GM23338 (cell line): Measurements from ENCODE around the gene GLYATL2. TPM values are rescaled to one million over a fixed set of nuclear protein-coding genes. Genes with fewer than 3 reads are reported as not detected.

Experiments
- ATAC-seq: fragments of 200-7000 bp; cut with Tn5 transposase; 3 replicates; pipeline ENCODE4 v1.9.1; 2020
- DNase-seq: peaks from one replicate; pipeline ENCODE4 v3.0.0-alpha.2; 2015; ENCODE audit warnings: low spot score
- H2AFZ ChIP-seq: fragments of 200-600 bp; sonication (generic); 2 replicates; pipeline ENCODE4 v1.8.0; 2016; ENCODE audit warnings: antibody characterized with exemption, mild to moderate bottlenecking, moderate library complexity
- H3F3A ChIP-seq: fragments of 200-600 bp; sonication (generic); replicated peaks from 2 replicates; pipeline ENCODE4 v1.8.0; 2017; ENCODE audit warnings: antibody characterized with exemption, mixed run types, low read depth
- H3K27ac ChIP-seq: fragments of 200-600 bp; sonication (generic); 2 replicates; pipeline ENCODE4 v1.6.1; 2016; ENCODE audit warnings: low read depth
- H3K27me3 ChIP-seq: fragments of 200-600 bp; sonication (generic); 2 replicates; pipeline ENCODE4 v1.8.0; 2016; ENCODE audit warnings: mild to moderate bottlenecking, mixed run types, moderate library complexity; ENCODE audit not compliant: insufficient read depth
- H3K36me3 ChIP-seq: fragments of 200-600 bp; sonication (generic); 2 replicates; pipeline ENCODE4 v1.8.0; 2016; ENCODE audit warnings: mild to moderate bottlenecking; ENCODE audit not compliant: insufficient read depth
- H3K4me1 ChIP-seq: fragments of 200-600 bp; sonication (generic); 2 replicates; pipeline ENCODE4 v1.8.0; 2016; ENCODE audit warnings: mild to moderate bottlenecking, moderate library complexity; ENCODE audit not compliant: insufficient read depth
- H3K4me2 ChIP-seq: fragments of 200-600 bp; sonication (generic); 2 replicates; pipeline ENCODE4 v1.7.1; 2017; ENCODE audit warnings: mixed run types
- H3K4me3 ChIP-seq: fragments of 200-600 bp; sonication (generic); 2 replicates; pipeline ENCODE4 v1.6.1; 2016; ENCODE audit warnings: mixed run types
- H3K79me2 ChIP-seq: fragments of 200-600 bp; sonication (generic); replicated peaks from 2 replicates; pipeline ENCODE4 v1.8.0; 2017; ENCODE audit warnings: mild to moderate bottlenecking; ENCODE audit not compliant: insufficient read depth
- H3K9me2 ChIP-seq: fragments of 200-600 bp; sonication (generic); 2 replicates; pipeline ENCODE4 v1.8.0; 2017; ENCODE audit not compliant: insufficient read depth
- H4K20me1 ChIP-seq: fragments of 200-600 bp; sonication (generic); replicated peaks from 2 replicates; pipeline ENCODE4 v1.8.0; 2017; ENCODE audit warnings: mild to moderate bottlenecking; ENCODE audit not compliant: insufficient read depth
- H3K27ac Mint-ChIP-seq: 2 replicates; pipeline ENCODE4 v1.8.0; 2020; ENCODE audit warnings: inconsistent platforms, mild to moderate bottlenecking, moderate library complexity, mixed read lengths
- H3K27me3 Mint-ChIP-seq: 3 replicates; pipeline ENCODE4 v1.8.0; 2022; ENCODE audit warnings: low read depth, mild to moderate bottlenecking, moderate library complexity, mixed read lengths, inconsistent platforms; ENCODE audit not compliant: insufficient read depth, poor library complexity
- H3K36me3 Mint-ChIP-seq: 3 replicates; pipeline ENCODE4 v1.8.0; 2021; ENCODE audit warnings: low read depth, mild to moderate bottlenecking, inconsistent platforms, moderate library complexity, mixed read lengths
- H3K4me1 Mint-ChIP-seq: 3 replicates; pipeline ENCODE4 v1.8.0; 2020; ENCODE audit warnings: mild to moderate bottlenecking, inconsistent platforms, mixed read lengths
- H3K4me3 Mint-ChIP-seq: 3 replicates; pipeline ENCODE4 v1.8.0; 2021; ENCODE audit warnings: moderate library complexity, mild to moderate bottlenecking, inconsistent platforms, mixed read lengths
- H3K9me3 Mint-ChIP-seq: 3 replicates; pipeline ENCODE4 v1.8.0; 2020; ENCODE audit warnings: moderate library complexity, mild to moderate bottlenecking, inconsistent platforms, mixed read lengths
- EZH2 ChIP-seq: fragments of 200-600 bp; sonication (generic); IDR thresholded peaks from one replicate; pipeline ENCODE4 v1.8.0; 2017; ENCODE audit warnings: antibody characterized with exemption, mild to moderate bottlenecking, low read depth; ENCODE audit not compliant: unreplicated experiment
- EZH2phosphoT487 ChIP-seq: fragments of 200-600 bp; sonication (generic); IDR thresholded peaks from one replicate; pipeline ENCODE4 v1.8.1; 2018; ENCODE audit warnings: antibody characterized with exemption; ENCODE audit not compliant: unreplicated experiment
- POLR2AphosphoS5 ChIP-seq: IDR thresholded peaks from 2 replicates; pipeline ENCODE4 v1.6.1; 2016; ENCODE audit warnings: antibody characterized with exemption, low read depth
- polyA plus RNA-seq: library from polyadenylated mRNA; unstranded; fragments of >200 nt; fragmentation: Nextera tagmentation; extraction: Ambion mirVana; gene quantifications from 2 replicates; pipeline ENCODE4 v1.2.1, GENCODE V29; 2016
- total RNA-seq: library from RNA; depleted of rRNA; stranded (reverse); fragments of >200 nt; shearing (Covaris generic); gene quantifications from 2 replicates; pipeline ENCODE4 v1.2.3, GENCODE V29; 2014; rRNA removed
- TF ChIP-seq, protein P1 (sequence below), 2 experiments: fragments of 200-600 bp in 1 of 2; sonication (generic) in 1 of 2; conservative IDR thresholded peaks; 2 replicates each; pipeline versions ENCODE4 v1.5.1 to v1.6.1; 2016 to 2017; ENCODE audit warnings: antibody characterized with exemption in 2 of 2, low read depth in 2 of 2, mild to moderate bottlenecking in 2 of 2, moderate library complexity in 1 of 2

Gene GLYATL2
- total and polyA plus RNA-seq, 2 experiments from 2014 or later: 0.63 to 0.76 TPM

DNA sequence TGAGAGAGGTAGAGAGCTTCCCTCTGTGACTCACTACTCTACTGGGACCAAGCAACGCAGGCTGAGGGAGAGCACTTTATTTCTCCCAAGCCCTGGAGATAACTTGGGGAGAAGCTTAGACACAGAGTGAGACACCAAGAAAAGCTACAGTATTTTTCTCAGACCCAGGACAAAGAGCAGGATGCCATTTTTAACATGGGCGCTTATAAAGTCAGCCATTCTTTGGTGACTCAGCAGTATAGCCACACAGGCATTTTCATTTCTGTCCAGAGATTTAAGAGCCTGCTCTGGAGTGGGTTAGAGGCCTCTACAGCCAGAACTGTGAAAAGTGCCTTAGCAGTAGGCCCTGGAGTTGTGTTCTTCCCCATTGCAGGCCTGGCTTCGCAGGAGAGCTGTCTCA, 57.8 kb downstream of the GLYATL2 start:
- Histone ChIP-seq H2AFZ (peak overlapping the region; percentile 47; the same call in 1 of the 2 replicates), H3K4me2 (no peak overlapping the region), H4K20me1 (no peaks in the 10 kb centered on the region), H3K36me3 (no peaks in the 10 kb centered on the region), H3K27me3 (no peaks in the 10 kb centered on the region), H3K4me1 (no peaks in the 10 kb centered on the region), H3K9me2 (0 out of 2 replicates have a peak, but pooled peaks cover 5% of the 10 kb centered on the region), H3K4me3 (no peak overlapping the region), H3K27ac (no peak overlapping the region), H3F3A (no peaks in the 10 kb centered on the region), H3K79me2 (no peaks in the 10 kb centered on the region)
- Mint-ChIP-seq H3K4me3 (no peak overlapping the region), H3K4me1 (no peaks in the 10 kb centered on the region), H3K27me3 (no peaks in the 10 kb centered on the region), H3K36me3 (no peaks in the 10 kb centered on the region), H3K27ac (peak overlapping the region; percentile 80; the same call in 1 of the 2 replicates), H3K9me3 (peaks cover 42% of the 10 kb centered on the region)
- DNase-seq: no peak
- TF ChIP-seq POLR2AphosphoS5 (no peak), EZH2phosphoT487 (no peak)
- no peak for ATAC-seq

DNA sequence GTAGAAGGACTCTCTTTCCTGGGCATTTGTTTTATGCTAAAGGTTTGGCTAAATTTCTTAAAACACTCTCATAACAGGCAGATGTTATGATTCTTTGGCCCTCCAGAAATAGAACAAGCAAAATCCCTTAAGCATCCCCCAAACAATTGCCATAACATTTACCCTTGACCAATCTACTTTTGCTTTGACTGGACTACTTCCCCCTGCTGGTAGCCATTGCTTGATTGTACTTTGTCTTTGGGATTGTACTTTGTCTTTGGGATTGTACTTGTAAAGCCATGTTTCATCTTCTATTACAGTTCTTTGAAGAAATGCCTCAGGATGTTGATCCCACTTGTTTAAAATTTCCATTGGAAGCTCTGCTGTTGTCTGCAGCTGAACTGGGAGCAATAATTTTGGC, 59.5 kb downstream of the GLYATL2 start:
- no peaks in the 10 kb centered on the region for H3K4me1 ChIP-seq
- no peaks in the 10 kb centered on the region for H3K36me3 ChIP-seq
- DNase-seq: peak; percentile 17
- H3K4me3 ChIP-seq: no peak overlapping the region
- no peaks in the 10 kb centered on the region for H3K27me3 ChIP-seq
- no peaks in the 10 kb centered on the region for H4K20me1 ChIP-seq
- H3K9me2 ChIP-seq: 0 out of 2 replicates have a peak, but pooled peaks cover 5% of the 10 kb centered on the region
- H3K27me3 Mint-ChIP-seq: no peaks in the 10 kb centered on the region
- no peak overlapping the region for H3K27ac ChIP-seq
- H3K27ac Mint-ChIP-seq: no peak overlapping the region
- TF ChIP-seq EZH2: no peak
- TF ChIP-seq, protein P1, sequence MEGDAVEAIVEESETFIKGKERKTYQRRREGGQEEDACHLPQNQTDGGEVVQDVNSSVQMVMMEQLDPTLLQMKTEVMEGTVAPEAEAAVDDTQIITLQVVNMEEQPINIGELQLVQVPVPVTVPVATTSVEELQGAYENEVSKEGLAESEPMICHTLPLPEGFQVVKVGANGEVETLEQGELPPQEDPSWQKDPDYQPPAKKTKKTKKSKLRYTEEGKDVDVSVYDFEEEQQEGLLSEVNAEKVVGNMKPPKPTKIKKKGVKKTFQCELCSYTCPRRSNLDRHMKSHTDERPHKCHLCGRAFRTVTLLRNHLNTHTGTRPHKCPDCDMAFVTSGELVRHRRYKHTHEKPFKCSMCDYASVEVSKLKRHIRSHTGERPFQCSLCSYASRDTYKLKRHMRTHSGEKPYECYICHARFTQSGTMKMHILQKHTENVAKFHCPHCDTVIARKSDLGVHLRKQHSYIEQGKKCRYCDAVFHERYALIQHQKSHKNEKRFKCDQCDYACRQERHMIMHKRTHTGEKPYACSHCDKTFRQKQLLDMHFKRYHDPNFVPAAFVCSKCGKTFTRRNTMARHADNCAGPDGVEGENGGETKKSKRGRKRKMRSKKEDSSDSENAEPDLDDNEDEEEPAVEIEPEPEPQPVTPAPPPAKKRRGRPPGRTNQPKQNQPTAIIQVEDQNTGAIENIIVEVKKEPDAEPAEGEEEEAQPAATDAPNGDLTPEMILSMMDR (conservative IDR thresholded peaks at IDR 0.05; ENCODE audit: low read depth in 2 of 2): peak; percentile 31 to 48
- no peak overlapping the region for H3K4me2 ChIP-seq
- no peak overlapping the region for H2AFZ ChIP-seq
- H3K4me3 Mint-ChIP-seq: no peak overlapping the region
- H3K4me1 Mint-ChIP-seq: no peaks in the 10 kb centered on the region
- no peaks in the 10 kb centered on the region for H3K79me2 ChIP-seq
- no peak for ATAC-seq
- peaks cover 48% of the 10 kb centered on the region for H3K9me3 Mint-ChIP-seq
- H3F3A ChIP-seq: no peaks in the 10 kb centered on the region
- peaks cover 7% of the 10 kb centered on the region for H3K36me3 Mint-ChIP-seq

Other genes starting within 250 kb of the GLYATL2 start
- gene CNTF, start 222.0 kb downstream of the GLYATL2 start, total RNA-seq: 1.8 and 1.9 TPM in 2 replicates
- gene CNTF, start 222.0 kb downstream of the GLYATL2 start, polyA plus RNA-seq: 0.24 and 0.26 TPM in 2 replicates
- 0.10 TPM in 1 of 2 replicates, not detected in the other for gene GLYAT, start 112.8 kb downstream of the GLYATL2 start, total RNA-seq
- gene GLYAT, start 112.8 kb downstream of the GLYATL2 start, polyA plus RNA-seq: not detected in 2 replicates
- 12.6 and 20.5 TPM in 2 replicates for gene GLYATL1, start 94.8 kb upstream of the GLYATL2 start, total RNA-seq
- 6.9 and 7.9 TPM in 2 replicates for gene GLYATL1, start 94.8 kb upstream of the GLYATL2 start, polyA plus RNA-seq
- 0.90 TPM in 1 of 2 replicates, not detected in the other for gene GLYATL1B, start 241.6 kb upstream of the GLYATL2 start, total RNA-seq
- 0.27 TPM in 1 of 2 replicates, not detected in the other for gene GLYATL1B, start 241.6 kb upstream of the GLYATL2 start, polyA plus RNA-seq